H1 (cell line): ENCODE measurements around the gene ADCY9. TPM values are rescaled to one million over a fixed set of nuclear protein-coding genes. Genes with fewer than 3 reads are reported as not detected.

Source experiments
- BCL11A ChIP-seq, 2 experiments: IDR thresholded peaks; one replicate each; pipeline ENCODE4 v1.6.1; 2011; ENCODE audit warnings: low read depth in 2 of 2, low read length in 2 of 2, mild to moderate bottlenecking in 2 of 2
- CEBPB ChIP-seq: IDR thresholded peaks from 2 replicates; pipeline ENCODE4 v1.6.1; 2012; ENCODE audit warnings: low read depth, low read length
- polyA plus RNA-seq, 7 experiments: library from polyadenylated mRNA; depleted of rRNA in 3 of 7; stranded (reverse) in 5 of 7; unstranded in 2 of 7; fragments of >200 nt in 5 of 7; fragments of 200-250 nt in 2 of 7; gene quantifications; 1 replicate in 5 of 7; 2 replicates in 1 of 7; 4 replicates in 1 of 7; pipeline versions ENCODE4 v1.2.1 to v1.2.3, GENCODE V29; 2011 to 2013; ENCODE audit warnings: missing spikeins in 2 of 7, mixed read lengths in 2 of 7
- small RNA-seq: library from polyadenylated mRNA; stranded (forward); fragments of <200 nt; extraction: miRNeasy Mini kit (QIAGEN cat#:217004); gene quantifications from one replicate; pipeline ENCODE3, GENCODE V24; 2013; ENCODE audit not compliant: insufficient read depth
- total RNA-seq: library from RNA; stranded (reverse); fragmentation: NEBNext Ultra II Directional; extraction: Animal tissue kit (Norgen Biotek cat#: 25700); gene quantifications from 2 replicates; pipeline ENCODE4 v1.2.1, GENCODE V29; 2021

Gene ADCY9
- total and polyA plus RNA-seq, 2 of the 8 experiments (the other 6 are each of a cell fraction or from before 2014, with no cell fraction given) = 5.4 to 13.1 TPM

DNA sequence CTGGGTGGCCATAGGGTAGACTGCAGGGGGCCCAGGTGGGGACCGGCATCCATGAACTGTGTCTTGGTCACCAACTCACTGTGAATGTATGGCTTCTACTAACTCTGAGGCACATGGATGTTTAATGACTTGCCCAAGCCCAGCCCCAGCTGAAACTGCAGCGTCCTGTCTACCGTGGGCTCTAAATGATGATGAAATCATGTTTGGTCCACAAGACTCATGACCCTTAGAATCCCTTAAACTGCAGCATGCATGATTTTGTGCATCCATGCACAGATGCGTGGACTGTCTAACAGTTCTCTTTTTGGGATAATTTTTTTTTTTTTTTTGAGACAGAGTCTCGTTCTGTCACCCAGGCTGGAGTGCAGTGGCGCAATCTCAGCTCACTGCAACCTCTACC lies 203.3 kb downstream of the ADCY9 start (continued):
- no peak for TF ChIP-seq CEBPB
- no peak for TF ChIP-seq BCL11A (IDR thresholded peaks at IDR 0.05; ENCODE audit: low read depth in 2 of 2, low read length in 2 of 2)
- TF ChIP-seq, all 59 proteins: peak for 0

Small RNA genes lying within 50 kb of the gene (small RNA-seq; reads per million reads assigned to genes)
- gene AC009171.1 = not detected

Other genes with a start within 250 kb of the ADCY9 start
- gene CREBBP, start 235.7 kb downstream of the ADCY9 start, total RNA-seq = 60.1 and 66.1 TPM in 2 replicates
- 10.0 and 15.9 TPM in 2 replicates for gene CREBBP, start 235.7 kb downstream of the ADCY9 start, polyA plus RNA-seq (2011; rRNA removed)
- 0.08 TPM in 1 of 2 replicates, not detected in the other for gene SRL, start 125.6 kb upstream of the ADCY9 start, total RNA-seq
- gene SRL, start 125.6 kb upstream of the ADCY9 start, polyA plus RNA-seq (2011; rRNA removed) = 0.05 and 0.09 TPM in 2 replicates
- gene TFAP4, start 156.6 kb upstream of the ADCY9 start, total RNA-seq = 41.0 and 41.6 TPM in 2 replicates
- 16.1 and 21.3 TPM in 2 replicates for gene TFAP4, start 156.6 kb upstream of the ADCY9 start, polyA plus RNA-seq (2011; rRNA removed)
- 17.4 and 18.6 TPM in 2 replicates for gene GLIS2, start 199.6 kb upstream of the ADCY9 start, total RNA-seq
- 4.3 and 7.6 TPM in 2 replicates for gene GLIS2, start 199.6 kb upstream of the ADCY9 start, polyA plus RNA-seq (2011; rRNA removed)
- 78.3 and 84.4 TPM in 2 replicates for gene PAM16, start 234.9 kb upstream of the ADCY9 start, total RNA-seq
- 198 and 228 TPM in 2 replicates for gene PAM16, start 234.9 kb upstream of the ADCY9 start, polyA plus RNA-seq (2011; rRNA removed)